KMS-11 (cell line): ENCODE results near the gene PPP2R5A.

Source experiments
- H2AFZ ChIP-seq: fragments of 200-600 bp; sonication (generic); 2 replicates; pipeline ENCODE4 v1.6.1; 2016; ENCODE audit warnings: antibody characterized with exemption, mixed run types, low read depth
- H3K27ac ChIP-seq: fragments of 200-600 bp; sonication (generic); 2 replicates; pipeline ENCODE4 v1.6.1; 2016; ENCODE audit warnings: mild to moderate bottlenecking, mixed run types
- H3K27me3 ChIP-seq: fragments of 200-600 bp; sonication (generic); 2 replicates; pipeline ENCODE4 v1.6.1; 2017; ENCODE audit warnings: mild to moderate bottlenecking, low read depth, mixed run types, moderate library complexity; ENCODE audit not compliant: insufficient read depth
- H3K36me3 ChIP-seq: fragments of 200-600 bp; sonication (generic); 2 replicates; pipeline ENCODE4 v1.6.1; 2017; ENCODE audit warnings: mild to moderate bottlenecking, mixed run types; ENCODE audit not compliant: insufficient read depth
- H3K4me1 ChIP-seq: fragments of 200-600 bp; sonication (generic); 2 replicates; pipeline ENCODE4 v1.6.1; 2016; ENCODE audit warnings: mild to moderate bottlenecking, low read depth, mixed run types; ENCODE audit not compliant: poor library complexity, severe bottlenecking
- H3K4me2 ChIP-seq: fragments of 200-600 bp; sonication (generic); 2 replicates; pipeline ENCODE4 v1.7.0; 2016; ENCODE audit warnings: mild to moderate bottlenecking, mixed run types
- H3K4me3 ChIP-seq: fragments of 200-600 bp; sonication (generic); IDR thresholded peaks from 2 replicates; pipeline ENCODE4 v1.6.1; 2017; ENCODE audit warnings: low read depth, low read length, mixed read lengths; ENCODE audit not compliant: insufficient read depth
- H3K79me2 ChIP-seq: fragments of 200-600 bp; sonication (generic); 2 replicates; pipeline ENCODE4 v1.6.1; 2016; ENCODE audit warnings: low read depth, mixed run types; ENCODE audit not compliant: insufficient read depth
- H3K9ac ChIP-seq: fragments of 200-600 bp; sonication (generic); 2 replicates; pipeline ENCODE4 v1.6.1; 2016; ENCODE audit warnings: mild to moderate bottlenecking, mixed run types
- H4K20me1 ChIP-seq: fragments of 200-600 bp; sonication (generic); 2 replicates; pipeline ENCODE4 v1.6.1; 2016; ENCODE audit warnings: mild to moderate bottlenecking, mixed run types; ENCODE audit not compliant: insufficient read depth
- TF ChIP-seq, protein P1 (sequence below): fragments of 200-600 bp; sonication (generic); conservative IDR thresholded peaks from 2 replicates; pipeline ENCODE4 v1.6.1; 2017; ENCODE audit warnings: low read depth, mild to moderate bottlenecking, antibody characterized with exemption, low read length, moderate library complexity, mixed read lengths

Gene PPP2R5A

DNA sequence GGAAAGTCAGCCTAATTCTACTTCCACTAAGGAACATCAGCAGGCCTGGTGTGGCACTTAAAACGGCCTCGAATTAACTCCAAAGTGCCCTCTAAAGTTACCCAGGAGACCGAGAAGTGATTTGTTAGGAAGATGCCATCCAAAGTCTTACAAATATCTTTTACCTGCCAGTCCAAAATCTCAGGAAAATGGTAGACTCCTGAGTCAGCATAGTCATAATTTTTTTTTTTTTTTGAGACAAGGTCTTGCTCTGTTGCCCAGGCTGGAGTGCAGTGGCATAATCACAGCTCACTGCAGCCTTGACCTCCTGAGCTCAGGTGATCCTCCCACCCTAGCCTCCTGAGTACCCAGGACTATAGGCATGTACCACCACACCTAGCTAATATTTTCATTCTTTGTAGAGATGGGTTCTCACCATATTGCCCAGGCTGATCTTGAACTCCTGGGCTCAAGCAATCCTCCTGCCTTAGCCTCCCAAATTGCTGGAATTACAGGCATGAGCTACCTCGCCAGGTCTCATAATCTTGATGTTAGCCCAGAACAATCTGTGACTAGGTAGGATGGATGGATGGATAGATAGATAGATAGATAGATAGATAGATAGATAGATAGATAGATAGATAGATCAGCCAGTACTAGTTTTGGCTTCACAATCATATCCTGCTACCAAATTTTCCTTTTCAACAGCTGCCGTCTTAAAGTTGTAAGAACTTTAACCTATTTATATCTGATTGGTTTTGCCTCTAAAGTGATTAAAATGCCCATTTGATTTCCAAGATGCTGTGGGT lies 25.3 kb upstream of the PPP2R5A start:
- H3K9ac ChIP-seq: no peak overlapping the region
- no peaks in the 10 kb centered on the region for H3K36me3 ChIP-seq
- H4K20me1 ChIP-seq: no peaks in the 10 kb centered on the region
- H3K27me3 ChIP-seq: no peaks in the 10 kb centered on the region
- H3K27ac ChIP-seq: no peak overlapping the region
- H2AFZ ChIP-seq: no peak overlapping the region
- H3K79me2 ChIP-seq: no peaks in the 10 kb centered on the region
- H3K4me2 ChIP-seq: no peak overlapping the region
- TF ChIP-seq, protein P1, sequence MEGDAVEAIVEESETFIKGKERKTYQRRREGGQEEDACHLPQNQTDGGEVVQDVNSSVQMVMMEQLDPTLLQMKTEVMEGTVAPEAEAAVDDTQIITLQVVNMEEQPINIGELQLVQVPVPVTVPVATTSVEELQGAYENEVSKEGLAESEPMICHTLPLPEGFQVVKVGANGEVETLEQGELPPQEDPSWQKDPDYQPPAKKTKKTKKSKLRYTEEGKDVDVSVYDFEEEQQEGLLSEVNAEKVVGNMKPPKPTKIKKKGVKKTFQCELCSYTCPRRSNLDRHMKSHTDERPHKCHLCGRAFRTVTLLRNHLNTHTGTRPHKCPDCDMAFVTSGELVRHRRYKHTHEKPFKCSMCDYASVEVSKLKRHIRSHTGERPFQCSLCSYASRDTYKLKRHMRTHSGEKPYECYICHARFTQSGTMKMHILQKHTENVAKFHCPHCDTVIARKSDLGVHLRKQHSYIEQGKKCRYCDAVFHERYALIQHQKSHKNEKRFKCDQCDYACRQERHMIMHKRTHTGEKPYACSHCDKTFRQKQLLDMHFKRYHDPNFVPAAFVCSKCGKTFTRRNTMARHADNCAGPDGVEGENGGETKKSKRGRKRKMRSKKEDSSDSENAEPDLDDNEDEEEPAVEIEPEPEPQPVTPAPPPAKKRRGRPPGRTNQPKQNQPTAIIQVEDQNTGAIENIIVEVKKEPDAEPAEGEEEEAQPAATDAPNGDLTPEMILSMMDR: no peak
- H3K4me3 ChIP-seq: no peak overlapping the region
- peaks cover 8% of the 10 kb centered on the region for H3K4me1 ChIP-seq

DNA sequence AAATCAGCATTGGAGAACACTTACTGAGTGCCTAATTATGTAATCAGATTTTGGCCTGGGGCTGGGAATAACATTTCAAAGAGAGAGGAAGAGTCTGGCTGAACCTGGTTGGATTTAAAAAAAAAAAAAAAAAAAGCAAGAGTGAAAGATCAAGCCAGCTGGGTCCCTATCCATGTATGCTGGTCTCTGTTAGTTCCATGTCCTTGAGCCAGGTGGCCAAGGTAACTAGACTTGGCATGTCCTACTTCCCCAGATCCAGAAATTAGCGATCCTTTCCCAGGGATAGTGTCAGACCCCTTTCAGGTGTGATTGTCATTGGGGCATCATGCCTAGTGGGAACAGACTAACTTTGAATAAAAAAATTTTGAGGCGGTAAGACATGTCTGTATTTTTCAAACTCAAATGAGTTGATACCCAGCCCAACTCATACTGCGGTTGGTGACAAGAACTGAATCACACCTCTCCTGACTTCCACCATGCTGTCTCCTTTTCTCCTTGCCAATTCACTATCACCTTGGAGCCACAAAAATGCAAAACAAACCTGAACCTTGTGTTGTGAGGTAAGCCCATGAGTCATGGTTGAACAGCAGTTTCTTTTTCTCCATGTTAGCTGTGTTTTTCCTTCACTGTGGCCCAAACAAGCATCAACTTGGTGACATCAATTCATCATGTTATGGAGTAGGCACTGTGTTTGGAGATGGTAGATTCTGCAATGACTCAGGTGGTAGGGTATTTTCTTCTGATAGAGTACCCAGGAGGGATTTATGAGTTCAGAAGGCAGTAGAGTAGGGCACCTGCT lies 24.5 kb upstream of the PPP2R5A start:
- Histone ChIP-seq H3K36me3 (no peaks in the 10 kb centered on the region), H3K4me2 (no peak overlapping the region), H2AFZ (no peak overlapping the region), H3K27me3 (no peaks in the 10 kb centered on the region), H4K20me1 (no peaks in the 10 kb centered on the region), H3K4me3 (no peak overlapping the region), H3K79me2 (no peaks in the 10 kb centered on the region), H3K4me1 (peaks cover 8% of the 10 kb centered on the region), H3K9ac (no peak overlapping the region), H3K27ac (no peak overlapping the region)
- TF ChIP-seq, protein P1: no peak

DNA sequence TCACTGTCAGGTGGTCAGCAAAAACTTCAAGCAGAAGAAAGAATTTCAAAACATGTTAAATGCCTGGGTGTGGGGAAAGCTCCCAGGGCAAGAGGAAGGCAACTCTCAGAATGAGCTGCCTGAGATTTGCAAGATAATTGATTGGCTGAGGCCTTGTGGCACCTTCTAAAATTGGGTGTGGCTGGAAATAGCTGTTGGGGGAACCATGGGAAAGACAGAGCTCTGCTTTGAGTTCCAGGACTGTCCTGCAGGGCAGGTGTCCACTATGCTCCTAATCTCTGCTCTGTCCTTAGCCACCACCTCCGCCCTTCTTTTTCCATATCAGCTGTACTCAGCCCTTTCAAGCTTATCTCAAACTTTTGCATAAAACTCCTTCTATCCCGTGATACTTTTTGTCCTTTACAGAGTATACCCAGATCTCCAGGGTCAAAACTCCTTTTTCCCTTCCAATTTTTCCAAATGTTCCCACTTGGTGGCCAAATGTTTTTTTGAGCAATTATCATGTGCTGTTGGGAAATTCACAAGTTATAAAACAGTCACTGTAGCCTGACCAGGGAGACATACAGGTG lies 23.8 kb upstream of the PPP2R5A start:
- Histone ChIP-seq H3K4me1 (peaks cover 1% of the 10 kb centered on the region), H3K36me3 (no peaks in the 10 kb centered on the region), H2AFZ (no peak overlapping the region), H3K27me3 (no peaks in the 10 kb centered on the region), H3K9ac (no peak overlapping the region), H3K4me2 (no peak overlapping the region), H4K20me1 (no peaks in the 10 kb centered on the region), H3K27ac (no peak overlapping the region), H3K79me2 (no peaks in the 10 kb centered on the region), H3K4me3 (no peak overlapping the region)
- TF ChIP-seq, protein P1: no peak

DNA sequence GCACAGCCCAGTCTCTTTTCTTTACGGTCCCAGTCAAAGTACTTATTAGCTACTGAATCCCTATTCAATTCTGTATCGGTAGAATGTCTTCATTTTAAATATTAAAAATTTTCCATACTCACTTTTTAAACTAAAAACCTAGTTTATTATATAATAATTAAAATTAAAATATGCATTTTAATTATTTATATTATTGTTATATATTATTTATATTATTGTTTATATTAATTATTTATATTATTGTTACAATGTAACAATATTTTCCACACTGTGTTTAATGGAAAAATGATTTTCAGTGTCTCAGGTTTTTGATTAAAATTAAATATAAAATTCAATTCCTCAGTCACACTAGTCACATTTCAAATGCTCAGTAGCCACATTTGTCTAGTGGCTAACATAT lies 18.2 kb upstream of the PPP2R5A start:
- Histone ChIP-seq H3K27me3 (no peaks in the 10 kb centered on the region), H3K9ac (no peak overlapping the region), H3K4me1 (no peaks in the 10 kb centered on the region), H3K4me2 (no peak overlapping the region), H4K20me1 (no peaks in the 10 kb centered on the region), H3K27ac (no peak overlapping the region), H3K79me2 (no peaks in the 10 kb centered on the region), H3K4me3 (no peak overlapping the region), H3K36me3 (no peaks in the 10 kb centered on the region), H2AFZ (no peak overlapping the region)
- TF ChIP-seq, protein P1: no peak
